ENCODE data around the gene ATP8A2. TPM values are rescaled to one million over a fixed set of nuclear protein-coding genes. Genes with fewer than 3 reads are reported as not detected.
A peak's percentile ranks its signal among the peaks of the same experiment; 100 is the strongest.

The ATP8A2 gene
- total RNA-seq, 1 donor from 2014 or later: 2.1 TPM

GRCh38 chr13:25668345-25668744, 296.6 kb downstream of the ATP8A2 start:
- peaks cover 4 to 6% (median 5%) of the 10 kb centered on the region in 3 donors for H3K9me3 ChIP-seq (ENCODE audit: control insufficient read depth in 3 of 3, low read length in 3 of 3)
- H3K4me1 ChIP-seq (ENCODE audit: control insufficient read depth in 3 of 3, insufficient read depth in 3 of 3, low read length in 3 of 3): no peaks in the 10 kb centered on the region
- no peaks in the 10 kb centered on the region for H3K27me3 ChIP-seq (ENCODE audit: control insufficient read depth in 3 of 3, insufficient read depth in 3 of 3, low read length in 3 of 3)
- peaks cover 0 to 2% (median 0%) of the 10 kb centered on the region in 3 donors for H3K36me3 ChIP-seq (ENCODE audit: control insufficient read depth in 3 of 3, insufficient read depth in 3 of 3, low read length in 3 of 3)
- H3K27ac ChIP-seq (ENCODE audit: low read depth, low read length): no peak overlapping the region
- H3K4me3 ChIP-seq (ENCODE audit: low read length in 3 of 3): no peak overlapping the region
- no peak overlapping the region for H3K9ac ChIP-seq (ENCODE audit: low read depth in 1 of 3, low read length in 3 of 3)

DNA sequence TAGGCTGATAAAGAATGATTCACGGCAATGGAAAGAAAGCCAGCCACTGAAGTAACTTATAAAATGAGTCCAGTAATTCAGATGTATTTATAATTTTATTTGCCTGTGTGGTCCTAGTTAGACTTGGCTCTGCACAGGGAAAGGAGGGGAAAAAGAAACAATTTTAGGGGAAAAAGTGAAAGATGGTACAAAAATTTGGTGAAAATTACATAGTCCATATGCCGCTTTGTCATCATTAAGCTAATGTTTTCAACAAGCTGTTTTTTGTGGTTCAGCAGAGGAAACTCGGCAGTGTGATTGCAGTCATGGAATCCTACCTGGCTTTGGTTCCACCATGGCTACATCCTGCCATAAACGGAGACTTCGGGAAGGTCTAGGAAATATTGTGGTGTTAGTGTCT, 301.9 kb downstream of the ATP8A2 start:
- H3K27ac ChIP-seq (ENCODE audit: low read depth, low read length): no peak overlapping the region
- no peak overlapping the region for H3K4me3 ChIP-seq (ENCODE audit: low read length in 3 of 3)
- H3K36me3 ChIP-seq (ENCODE audit: control insufficient read depth in 3 of 3, insufficient read depth in 3 of 3, low read length in 3 of 3): peaks cover 0 to 2% (median 0%) of the 10 kb centered on the region in 3 donors
- H3K27me3 ChIP-seq (ENCODE audit: control insufficient read depth in 3 of 3, insufficient read depth in 3 of 3, low read length in 3 of 3): no peaks in the 10 kb centered on the region
- H3K9me3 ChIP-seq (ENCODE audit: control insufficient read depth in 3 of 3, low read length in 3 of 3): peaks cover 2 to 6% (median 5%) of the 10 kb centered on the region in 3 donors
- H3K4me1 ChIP-seq (ENCODE audit: control insufficient read depth in 3 of 3, insufficient read depth in 3 of 3, low read length in 3 of 3): peaks cover 6 to 10% (median 7%) of the 10 kb centered on the region in 3 donors
- no peak overlapping the region for H3K9ac ChIP-seq (ENCODE audit: low read depth in 1 of 3, low read length in 3 of 3)

- Histone ChIP-seq H3K27ac (ENCODE audit: low read depth, low read length) (no peak overlapping the region), H3K36me3 (ENCODE audit: control insufficient read depth in 3 of 3, insufficient read depth in 3 of 3, low read length in 3 of 3) (peaks cover 0 to under 1% (median 0%) of the 10 kb centered on the region in 3 donors), H3K27me3 (ENCODE audit: control insufficient read depth in 3 of 3, insufficient read depth in 3 of 3, low read length in 3 of 3) (no peaks in the 10 kb centered on the region), H3K9ac (ENCODE audit: low read depth in 1 of 3, low read length in 3 of 3) (no peak overlapping the region), H3K9me3 (ENCODE audit: control insufficient read depth in 3 of 3, low read length in 3 of 3) (peaks cover under 1 to 3% (median 2%) of the 10 kb centered on the region in 3 donors), H3K4me1 (ENCODE audit: control insufficient read depth in 3 of 3, insufficient read depth in 3 of 3, low read length in 3 of 3) (peaks cover 6 to 17% (median 8%) of the 10 kb centered on the region in 3 donors), H3K4me3 (ENCODE audit: low read length in 3 of 3) (no peak overlapping the region)
Observed at GRCh38 chr13:25674371-25674770, 302.6 kb downstream of the ATP8A2 start.

GRCh38 chr13:25675060-25675459, 303.3 kb downstream of the ATP8A2 start:
- H3K27ac ChIP-seq (ENCODE audit: low read depth, low read length): no peak overlapping the region
- H3K4me3 ChIP-seq (ENCODE audit: low read length in 3 of 3): no peak overlapping the region
- H3K9ac ChIP-seq (ENCODE audit: low read depth in 1 of 3, low read length in 3 of 3): no peak overlapping the region
- no peaks in the 10 kb centered on the region for H3K36me3 ChIP-seq (ENCODE audit: control insufficient read depth in 3 of 3, insufficient read depth in 3 of 3, low read length in 3 of 3)
- H3K27me3 ChIP-seq (ENCODE audit: control insufficient read depth in 3 of 3, insufficient read depth in 3 of 3, low read length in 3 of 3): no peaks in the 10 kb centered on the region
- H3K4me1 ChIP-seq (ENCODE audit: control insufficient read depth in 3 of 3, insufficient read depth in 3 of 3, low read length in 3 of 3): peaks cover 6 to 17% (median 8%) of the 10 kb centered on the region in 3 donors
- no peaks in the 10 kb centered on the region for H3K9me3 ChIP-seq (ENCODE audit: control insufficient read depth in 3 of 3, low read length in 3 of 3)

DNA sequence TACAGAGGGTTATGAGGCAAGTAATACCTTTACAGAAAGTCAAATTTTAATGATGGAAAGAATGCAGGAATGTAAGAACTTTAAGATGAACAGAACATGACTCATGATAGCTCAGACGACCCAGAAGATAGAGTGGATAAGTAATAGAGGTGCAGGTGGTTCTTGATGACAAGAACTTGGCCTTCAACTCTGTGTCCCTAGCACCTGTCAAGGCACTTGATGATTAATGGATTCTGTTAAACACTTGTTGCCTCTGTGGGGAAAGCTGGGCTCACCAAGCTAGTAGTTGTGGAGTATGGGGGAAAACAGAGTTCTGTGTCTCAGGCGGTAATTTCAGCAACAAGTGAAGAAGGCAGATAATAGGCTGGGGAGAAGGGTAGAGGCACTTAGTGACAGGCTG, 306.2 kb downstream of the ATP8A2 start:
- H3K4me1 ChIP-seq (ENCODE audit: control insufficient read depth in 3 of 3, insufficient read depth in 3 of 3, low read length in 3 of 3): peaks cover 6 to 17% (median 8%) of the 10 kb centered on the region in 3 donors
- peak overlapping the region; percentile 41 for H3K27ac ChIP-seq (ENCODE audit: low read depth, low read length)
- H3K36me3 ChIP-seq (ENCODE audit: control insufficient read depth in 3 of 3, insufficient read depth in 3 of 3, low read length in 3 of 3): no peaks in the 10 kb centered on the region
- H3K9ac ChIP-seq (ENCODE audit: low read depth in 1 of 3, low read length in 3 of 3): peak overlapping the region in 1 of 3 donors; percentile 25
- H3K27me3 ChIP-seq (ENCODE audit: control insufficient read depth in 3 of 3, insufficient read depth in 3 of 3, low read length in 3 of 3): no peaks in the 10 kb centered on the region
- H3K4me3 ChIP-seq (ENCODE audit: low read length in 3 of 3): no peak overlapping the region
- no peaks in the 10 kb centered on the region for H3K9me3 ChIP-seq (ENCODE audit: control insufficient read depth in 3 of 3, low read length in 3 of 3)

GRCh38 chr13:25678398-25678797, 306.6 kb downstream of the ATP8A2 start:
- Histone ChIP-seq H3K36me3 (ENCODE audit: control insufficient read depth in 3 of 3, insufficient read depth in 3 of 3, low read length in 3 of 3) (no peaks in the 10 kb centered on the region), H3K9ac (ENCODE audit: low read depth in 1 of 3, low read length in 3 of 3) (peak overlapping the region in 2 of 3 donors; percentile 8 to 25), H3K27me3 (ENCODE audit: control insufficient read depth in 3 of 3, insufficient read depth in 3 of 3, low read length in 3 of 3) (no peaks in the 10 kb centered on the region), H3K4me1 (ENCODE audit: control insufficient read depth in 3 of 3, insufficient read depth in 3 of 3, low read length in 3 of 3) (peaks cover 6 to 17% (median 8%) of the 10 kb centered on the region in 3 donors), H3K4me3 (ENCODE audit: low read length in 3 of 3) (no peak overlapping the region), H3K27ac (ENCODE audit: low read depth, low read length) (peak overlapping the region; percentile 41), H3K9me3 (ENCODE audit: control insufficient read depth in 3 of 3, low read length in 3 of 3) (no peaks in the 10 kb centered on the region)

DNA sequence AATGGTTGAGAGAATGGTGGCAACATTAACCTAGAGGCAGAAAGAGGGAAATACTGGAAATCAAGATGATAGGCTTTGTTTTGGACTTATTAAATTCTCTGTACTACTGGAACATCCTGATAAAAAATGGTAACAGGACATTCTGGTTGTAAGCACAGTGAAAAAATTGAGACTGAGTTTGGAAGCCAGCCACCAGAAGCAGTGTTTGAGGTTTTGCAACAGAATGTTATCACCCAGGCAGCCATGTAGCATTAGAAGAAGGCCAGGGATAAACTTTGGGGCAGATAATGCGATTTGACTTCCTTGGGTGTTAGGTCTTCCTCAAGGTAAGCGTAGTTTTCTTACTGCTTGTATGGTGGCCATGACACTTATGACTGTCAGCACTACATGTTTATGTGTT, 307.4 kb downstream of the ATP8A2 start:
- no peaks in the 10 kb centered on the region for H3K36me3 ChIP-seq (ENCODE audit: control insufficient read depth in 3 of 3, insufficient read depth in 3 of 3, low read length in 3 of 3)
- H3K4me3 ChIP-seq (ENCODE audit: low read length in 3 of 3): no peak overlapping the region
- H3K27me3 ChIP-seq (ENCODE audit: control insufficient read depth in 3 of 3, insufficient read depth in 3 of 3, low read length in 3 of 3): no peaks in the 10 kb centered on the region
- no peaks in the 10 kb centered on the region for H3K9me3 ChIP-seq (ENCODE audit: control insufficient read depth in 3 of 3, low read length in 3 of 3)
- no peak overlapping the region for H3K9ac ChIP-seq (ENCODE audit: low read depth in 1 of 3, low read length in 3 of 3)
- no peak overlapping the region for H3K27ac ChIP-seq (ENCODE audit: low read depth, low read length)
- H3K4me1 ChIP-seq (ENCODE audit: control insufficient read depth in 3 of 3, insufficient read depth in 3 of 3, low read length in 3 of 3): peaks cover 6 to 17% (median 8%) of the 10 kb centered on the region in 3 donors

GRCh38 chr13:25679936-25680335, 308.2 kb downstream of the ATP8A2 start:
- no peak overlapping the region for H3K27ac ChIP-seq (ENCODE audit: low read depth, low read length)
- no peak overlapping the region for H3K4me3 ChIP-seq (ENCODE audit: low read length in 3 of 3)
- no peaks in the 10 kb centered on the region for H3K9me3 ChIP-seq (ENCODE audit: control insufficient read depth in 3 of 3, low read length in 3 of 3)
- H3K4me1 ChIP-seq (ENCODE audit: control insufficient read depth in 3 of 3, insufficient read depth in 3 of 3, low read length in 3 of 3): peaks cover 6 to 17% (median 15%) of the 10 kb centered on the region in 3 donors
- no peaks in the 10 kb centered on the region for H3K27me3 ChIP-seq (ENCODE audit: control insufficient read depth in 3 of 3, insufficient read depth in 3 of 3, low read length in 3 of 3)
- no peaks in the 10 kb centered on the region for H3K36me3 ChIP-seq (ENCODE audit: control insufficient read depth in 3 of 3, insufficient read depth in 3 of 3, low read length in 3 of 3)
- no peak overlapping the region for H3K9ac ChIP-seq (ENCODE audit: low read depth in 1 of 3, low read length in 3 of 3)

GRCh38 chr13:25682276-25682675, 310.5 kb downstream of the ATP8A2 start:
- H3K27ac ChIP-seq (ENCODE audit: low read depth, low read length): no peak overlapping the region
- peaks cover 7 to 30% (median 28%) of the 10 kb centered on the region in 3 donors for H3K4me1 ChIP-seq (ENCODE audit: control insufficient read depth in 3 of 3, insufficient read depth in 3 of 3, low read length in 3 of 3)
- H3K9ac ChIP-seq (ENCODE audit: low read depth in 1 of 3, low read length in 3 of 3): no peak overlapping the region
- no peaks in the 10 kb centered on the region for H3K9me3 ChIP-seq (ENCODE audit: control insufficient read depth in 3 of 3, low read length in 3 of 3)
- no peaks in the 10 kb centered on the region for H3K36me3 ChIP-seq (ENCODE audit: control insufficient read depth in 3 of 3, insufficient read depth in 3 of 3, low read length in 3 of 3)
- H3K27me3 ChIP-seq (ENCODE audit: control insufficient read depth in 3 of 3, insufficient read depth in 3 of 3, low read length in 3 of 3): no peaks in the 10 kb centered on the region
- no peak overlapping the region for H3K4me3 ChIP-seq (ENCODE audit: low read length in 3 of 3)

GRCh38 chr13:25683056-25683455, 311.3 kb downstream of the ATP8A2 start:
- Histone ChIP-seq H3K27ac (ENCODE audit: low read depth, low read length) (no peak overlapping the region), H3K9ac (ENCODE audit: low read depth in 1 of 3, low read length in 3 of 3) (no peak overlapping the region), H3K27me3 (ENCODE audit: control insufficient read depth in 3 of 3, insufficient read depth in 3 of 3, low read length in 3 of 3) (no peaks in the 10 kb centered on the region), H3K4me1 (ENCODE audit: control insufficient read depth in 3 of 3, insufficient read depth in 3 of 3, low read length in 3 of 3) (peaks cover 14 to 34% (median 32%) of the 10 kb centered on the region in 3 donors), H3K36me3 (ENCODE audit: control insufficient read depth in 3 of 3, insufficient read depth in 3 of 3, low read length in 3 of 3) (no peaks in the 10 kb centered on the region), H3K9me3 (ENCODE audit: control insufficient read depth in 3 of 3, low read length in 3 of 3) (no peaks in the 10 kb centered on the region), H3K4me3 (ENCODE audit: low read length in 3 of 3) (no peak overlapping the region)
